Body of pancreas (tissue), 4 donors: ENCODE data around the gene UBR2.

Experiments
- POLR2A ChIP-seq, 3 donors: fragments of 450-650 bp; IDR thresholded peaks; one replicate each; pipeline ENCODE4 v1.6.1; 2016; ENCODE audit warnings: antibody characterized with exemption in 3 of 3, mild to moderate bottlenecking in 2 of 3
- TF ChIP-seq, protein P1 (sequence below), 7 experiments: fragments of 450-650 bp in 4 of 7; fragments of 200-600 bp in 3 of 7; sonication (generic) in 3 of 7; IDR thresholded peaks; one replicate each; pipeline ENCODE4 v1.5.1; 2016 to 2019; ENCODE audit warnings: antibody characterized with exemption in 7 of 7

DNA sequence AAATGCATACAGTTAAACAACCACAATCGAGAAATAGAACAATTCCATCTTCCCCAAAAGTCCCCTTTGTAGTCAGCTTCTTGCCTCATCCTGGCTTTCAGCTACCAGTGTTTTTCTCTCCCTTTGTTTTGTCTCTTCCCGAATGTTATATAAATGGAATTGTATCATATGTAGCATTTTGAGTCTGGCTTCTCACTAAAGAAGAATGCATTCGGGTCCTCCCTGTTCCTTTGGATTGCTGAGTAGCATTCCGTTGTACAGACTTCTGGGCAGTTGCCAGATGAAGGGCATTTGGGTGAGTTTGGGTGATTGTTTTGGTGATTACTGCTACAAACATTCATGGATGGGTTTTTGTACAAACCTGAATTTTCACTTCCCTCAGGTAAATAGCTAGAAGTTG is 130.8 kb downstream of the UBR2 start:
- TF ChIP-seq, protein P1, sequence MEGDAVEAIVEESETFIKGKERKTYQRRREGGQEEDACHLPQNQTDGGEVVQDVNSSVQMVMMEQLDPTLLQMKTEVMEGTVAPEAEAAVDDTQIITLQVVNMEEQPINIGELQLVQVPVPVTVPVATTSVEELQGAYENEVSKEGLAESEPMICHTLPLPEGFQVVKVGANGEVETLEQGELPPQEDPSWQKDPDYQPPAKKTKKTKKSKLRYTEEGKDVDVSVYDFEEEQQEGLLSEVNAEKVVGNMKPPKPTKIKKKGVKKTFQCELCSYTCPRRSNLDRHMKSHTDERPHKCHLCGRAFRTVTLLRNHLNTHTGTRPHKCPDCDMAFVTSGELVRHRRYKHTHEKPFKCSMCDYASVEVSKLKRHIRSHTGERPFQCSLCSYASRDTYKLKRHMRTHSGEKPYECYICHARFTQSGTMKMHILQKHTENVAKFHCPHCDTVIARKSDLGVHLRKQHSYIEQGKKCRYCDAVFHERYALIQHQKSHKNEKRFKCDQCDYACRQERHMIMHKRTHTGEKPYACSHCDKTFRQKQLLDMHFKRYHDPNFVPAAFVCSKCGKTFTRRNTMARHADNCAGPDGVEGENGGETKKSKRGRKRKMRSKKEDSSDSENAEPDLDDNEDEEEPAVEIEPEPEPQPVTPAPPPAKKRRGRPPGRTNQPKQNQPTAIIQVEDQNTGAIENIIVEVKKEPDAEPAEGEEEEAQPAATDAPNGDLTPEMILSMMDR (IDR thresholded peaks at IDR 0.05), result no peak
- TF ChIP-seq POLR2A (IDR thresholded peaks at IDR 0.05), result no peak
